IMR-90 (cell line): ENCODE results near the gene S100A11.

Experiments
- BHLHE40 ChIP-seq: fragments of 150-350 bp; IDR thresholded peaks from 2 replicates; pipeline ENCODE4 v1.6.1; 2016; ENCODE audit warnings: mild to moderate bottlenecking, low read depth, low read length
- CEBPB ChIP-seq: IDR thresholded peaks from 2 replicates; pipeline ENCODE4 v1.6.1; 2012; ENCODE audit warnings: low read depth, low read length, improper control_type of control experiment
- CHD1 ChIP-seq: IDR thresholded peaks from 2 replicates; pipeline ENCODE4 v1.6.1; 2012; ENCODE audit warnings: low read depth, low read length, improper control_type of control experiment
- MAFK ChIP-seq: IDR thresholded peaks from 2 replicates; pipeline ENCODE4 v1.6.1; 2012; ENCODE audit warnings: low read depth, low read length, improper control_type of control experiment
- MXI1 ChIP-seq: IDR thresholded peaks from 2 replicates; pipeline ENCODE4 v1.6.1; 2012; ENCODE audit warnings: low read depth, mild to moderate bottlenecking, low read length, moderate library complexity, borderline replicate concordance
- RCOR1 ChIP-seq: IDR thresholded peaks from 2 replicates; pipeline ENCODE4 v1.6.1; 2012; ENCODE audit warnings: mild to moderate bottlenecking, low read length, improper control_type of control experiment; ENCODE audit not compliant: insufficient replicate concordance
- RFX5 ChIP-seq: IDR thresholded peaks from 2 replicates; pipeline ENCODE4 v1.8.0; 2012; ENCODE audit warnings: low read depth, mild to moderate bottlenecking, low read length, moderate library complexity
- SMC3 ChIP-seq: fragments of 150-350 bp; IDR thresholded peaks from 2 replicates; pipeline ENCODE4 v1.6.1; 2016; ENCODE audit warnings: low read depth, mild to moderate bottlenecking, antibody characterized with exemption, low read length, moderate library complexity
- TF ChIP-seq, protein P1 (sequence below): conservative IDR thresholded peaks from 2 replicates; pipeline ENCODE4 v1.5.1; 2012; ENCODE audit warnings: mild to moderate bottlenecking, low read depth, low read length, improper control_type of control experiment

DNA sequence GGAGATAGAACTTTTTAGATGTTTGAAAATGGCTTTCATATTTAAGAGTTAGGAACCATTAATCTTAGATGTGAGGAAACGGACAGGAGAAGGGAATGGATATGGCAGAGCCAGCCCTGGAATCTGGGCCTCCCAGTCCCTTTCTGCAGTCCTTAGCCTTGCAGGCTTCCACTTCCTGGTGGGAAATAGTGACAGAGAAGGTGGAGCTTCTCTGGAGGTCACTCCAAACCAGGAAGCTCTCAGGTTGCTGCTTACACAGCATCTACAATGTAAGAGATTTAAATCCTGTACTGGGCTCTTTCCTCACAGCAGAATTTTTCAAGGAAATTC is 2.5 kb downstream of the S100A11 start:
- TF ChIP-seq, protein P1, sequence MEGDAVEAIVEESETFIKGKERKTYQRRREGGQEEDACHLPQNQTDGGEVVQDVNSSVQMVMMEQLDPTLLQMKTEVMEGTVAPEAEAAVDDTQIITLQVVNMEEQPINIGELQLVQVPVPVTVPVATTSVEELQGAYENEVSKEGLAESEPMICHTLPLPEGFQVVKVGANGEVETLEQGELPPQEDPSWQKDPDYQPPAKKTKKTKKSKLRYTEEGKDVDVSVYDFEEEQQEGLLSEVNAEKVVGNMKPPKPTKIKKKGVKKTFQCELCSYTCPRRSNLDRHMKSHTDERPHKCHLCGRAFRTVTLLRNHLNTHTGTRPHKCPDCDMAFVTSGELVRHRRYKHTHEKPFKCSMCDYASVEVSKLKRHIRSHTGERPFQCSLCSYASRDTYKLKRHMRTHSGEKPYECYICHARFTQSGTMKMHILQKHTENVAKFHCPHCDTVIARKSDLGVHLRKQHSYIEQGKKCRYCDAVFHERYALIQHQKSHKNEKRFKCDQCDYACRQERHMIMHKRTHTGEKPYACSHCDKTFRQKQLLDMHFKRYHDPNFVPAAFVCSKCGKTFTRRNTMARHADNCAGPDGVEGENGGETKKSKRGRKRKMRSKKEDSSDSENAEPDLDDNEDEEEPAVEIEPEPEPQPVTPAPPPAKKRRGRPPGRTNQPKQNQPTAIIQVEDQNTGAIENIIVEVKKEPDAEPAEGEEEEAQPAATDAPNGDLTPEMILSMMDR: no peak
- TF ChIP-seq RCOR1 (no peak), CHD1 (no peak), SMC3 (no peak), MAFK (no peak), BHLHE40 (no peak), MXI1 (no peak), RFX5 (no peak), CEBPB (no peak)
